HL-60 (cell line): Measurements from ENCODE around the gene RHOB.

Experiments used
- DNase-seq, 2 experiments: peaks; one replicate each; pipeline ENCODE4 v3.0.0-alpha.2; 2010 to 2020; ENCODE audit warnings: low read depth in 1 of 2, low spot score in 1 of 2
- H3K27ac ChIP-seq: fragments of 250-450 bp; sonication (Bioruptor Pico); replicated peaks from 2 replicates; pipeline ENCODE4 v1.5.1; 2020; ENCODE audit warnings: mild to moderate bottlenecking, moderate library complexity
- H3K27me3 ChIP-seq: fragments of 250-450 bp; sonication (Bioruptor Pico); 2 replicates; pipeline ENCODE4 v1.5.1; 2021; ENCODE audit warnings: mild to moderate bottlenecking, moderate library complexity; ENCODE audit not compliant: insufficient read depth, poor library complexity, severe bottlenecking
- H3K4me3 ChIP-seq: replicated peaks from 2 replicates; pipeline ENCODE4 v1.5.1; 2011; ENCODE audit warnings: mild to moderate bottlenecking, control low read depth, low read length; ENCODE audit not compliant: insufficient read depth
- GABPA ChIP-seq: IDR thresholded peaks from 2 replicates; pipeline ENCODE4 v1.6.1; 2012; ENCODE audit warnings: low read depth
- POLR2AphosphoS5 ChIP-seq: IDR thresholded peaks from 2 replicates; pipeline ENCODE4 v1.6.1; 2012; ENCODE audit warnings: low read depth
- SPI1 ChIP-seq: IDR thresholded peaks from 2 replicates; pipeline ENCODE4 v1.6.1; 2012; ENCODE audit warnings: low read depth, mild to moderate bottlenecking, borderline replicate concordance
- TF ChIP-seq, protein P1 (sequence below): IDR thresholded peaks from 2 replicates; pipeline ENCODE4 v1.6.1; 2012; ENCODE audit warnings: low read depth; ENCODE audit not compliant: insufficient replicate concordance
- TF ChIP-seq, protein P2 (sequence below): IDR thresholded peaks from one replicate; pipeline ENCODE4 v1.5.1; 2011; ENCODE audit warnings: low read length, control low read depth, inconsistent platforms; ENCODE audit not compliant: insufficient read depth

The RHOB gene

DNA sequence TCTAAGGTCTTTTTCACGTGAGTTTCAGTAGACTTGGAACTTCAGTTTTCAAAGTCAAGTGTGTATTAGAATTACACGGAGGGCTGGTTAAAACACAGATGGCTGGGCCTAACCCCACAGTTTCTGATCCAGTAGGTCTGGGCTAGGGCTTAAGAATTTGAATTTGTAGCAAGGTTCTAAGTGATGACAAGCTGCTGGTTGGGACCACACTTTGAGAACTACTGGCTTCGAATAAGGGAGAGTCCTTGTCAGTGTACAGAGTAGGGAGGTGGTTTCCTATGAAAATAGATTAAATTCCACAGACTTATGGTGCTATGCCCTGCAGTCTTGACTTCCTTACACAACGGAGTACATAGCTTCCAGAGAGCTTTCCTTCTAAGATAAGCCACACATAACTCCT is 4.5 kb downstream of the RHOB start:
- TF ChIP-seq, protein P1, sequence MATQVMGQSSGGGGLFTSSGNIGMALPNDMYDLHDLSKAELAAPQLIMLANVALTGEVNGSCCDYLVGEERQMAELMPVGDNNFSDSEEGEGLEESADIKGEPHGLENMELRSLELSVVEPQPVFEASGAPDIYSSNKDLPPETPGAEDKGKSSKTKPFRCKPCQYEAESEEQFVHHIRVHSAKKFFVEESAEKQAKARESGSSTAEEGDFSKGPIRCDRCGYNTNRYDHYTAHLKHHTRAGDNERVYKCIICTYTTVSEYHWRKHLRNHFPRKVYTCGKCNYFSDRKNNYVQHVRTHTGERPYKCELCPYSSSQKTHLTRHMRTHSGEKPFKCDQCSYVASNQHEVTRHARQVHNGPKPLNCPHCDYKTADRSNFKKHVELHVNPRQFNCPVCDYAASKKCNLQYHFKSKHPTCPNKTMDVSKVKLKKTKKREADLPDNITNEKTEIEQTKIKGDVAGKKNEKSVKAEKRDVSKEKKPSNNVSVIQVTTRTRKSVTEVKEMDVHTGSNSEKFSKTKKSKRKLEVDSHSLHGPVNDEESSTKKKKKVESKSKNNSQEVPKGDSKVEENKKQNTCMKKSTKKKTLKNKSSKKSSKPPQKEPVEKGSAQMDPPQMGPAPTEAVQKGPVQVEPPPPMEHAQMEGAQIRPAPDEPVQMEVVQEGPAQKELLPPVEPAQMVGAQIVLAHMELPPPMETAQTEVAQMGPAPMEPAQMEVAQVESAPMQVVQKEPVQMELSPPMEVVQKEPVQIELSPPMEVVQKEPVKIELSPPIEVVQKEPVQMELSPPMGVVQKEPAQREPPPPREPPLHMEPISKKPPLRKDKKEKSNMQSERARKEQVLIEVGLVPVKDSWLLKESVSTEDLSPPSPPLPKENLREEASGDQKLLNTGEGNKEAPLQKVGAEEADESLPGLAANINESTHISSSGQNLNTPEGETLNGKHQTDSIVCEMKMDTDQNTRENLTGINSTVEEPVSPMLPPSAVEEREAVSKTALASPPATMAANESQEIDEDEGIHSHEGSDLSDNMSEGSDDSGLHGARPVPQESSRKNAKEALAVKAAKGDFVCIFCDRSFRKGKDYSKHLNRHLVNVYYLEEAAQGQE, result no peak
- no peak for TF ChIP-seq GABPA
- TF ChIP-seq SPI1, result no peak
- TF ChIP-seq, protein P2, sequence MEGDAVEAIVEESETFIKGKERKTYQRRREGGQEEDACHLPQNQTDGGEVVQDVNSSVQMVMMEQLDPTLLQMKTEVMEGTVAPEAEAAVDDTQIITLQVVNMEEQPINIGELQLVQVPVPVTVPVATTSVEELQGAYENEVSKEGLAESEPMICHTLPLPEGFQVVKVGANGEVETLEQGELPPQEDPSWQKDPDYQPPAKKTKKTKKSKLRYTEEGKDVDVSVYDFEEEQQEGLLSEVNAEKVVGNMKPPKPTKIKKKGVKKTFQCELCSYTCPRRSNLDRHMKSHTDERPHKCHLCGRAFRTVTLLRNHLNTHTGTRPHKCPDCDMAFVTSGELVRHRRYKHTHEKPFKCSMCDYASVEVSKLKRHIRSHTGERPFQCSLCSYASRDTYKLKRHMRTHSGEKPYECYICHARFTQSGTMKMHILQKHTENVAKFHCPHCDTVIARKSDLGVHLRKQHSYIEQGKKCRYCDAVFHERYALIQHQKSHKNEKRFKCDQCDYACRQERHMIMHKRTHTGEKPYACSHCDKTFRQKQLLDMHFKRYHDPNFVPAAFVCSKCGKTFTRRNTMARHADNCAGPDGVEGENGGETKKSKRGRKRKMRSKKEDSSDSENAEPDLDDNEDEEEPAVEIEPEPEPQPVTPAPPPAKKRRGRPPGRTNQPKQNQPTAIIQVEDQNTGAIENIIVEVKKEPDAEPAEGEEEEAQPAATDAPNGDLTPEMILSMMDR, result no peak
- TF ChIP-seq POLR2AphosphoS5, result no peak
- Histone ChIP-seq H3K27ac (no peak overlapping the region), H3K27me3 (peaks cover 18% of the 10 kb centered on the region), H3K4me3 (no peak overlapping the region)
- DNase-seq, result no peak

DNA sequence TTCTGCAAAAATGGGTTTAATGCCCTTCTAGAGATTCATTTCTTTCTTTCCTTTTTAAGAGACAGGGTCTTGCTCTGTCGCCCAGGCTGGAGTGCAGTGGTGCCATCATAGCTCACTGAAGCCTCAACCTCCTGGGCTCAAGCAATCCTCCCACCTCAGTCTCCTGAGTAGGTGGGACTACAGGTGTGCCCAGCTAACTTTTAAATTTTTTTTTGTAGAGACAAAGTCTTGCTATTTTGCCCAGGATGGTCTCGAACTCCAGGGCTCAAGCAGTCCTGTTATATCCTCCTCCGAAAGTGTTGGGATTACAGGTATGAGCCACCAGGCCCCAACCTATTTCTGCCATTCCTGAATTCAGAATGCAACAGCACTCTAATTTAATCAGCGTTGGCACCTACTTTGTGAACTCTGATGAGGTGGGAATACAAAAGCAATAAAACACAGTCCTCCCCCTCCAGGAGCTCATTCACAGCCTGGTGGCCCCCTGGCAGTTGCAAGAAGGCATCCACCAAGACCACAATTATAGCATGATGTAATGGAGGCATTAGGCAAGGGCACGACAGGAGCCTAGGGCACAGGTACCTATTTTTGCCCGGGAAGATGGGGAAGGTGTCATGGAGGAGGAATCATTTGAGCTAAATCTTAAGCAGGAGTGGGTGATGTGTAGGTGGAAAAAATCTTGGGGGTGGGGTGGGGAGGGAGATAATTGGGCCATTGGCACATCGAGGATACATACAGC is 5.1 kb downstream of the RHOB start:
- peaks cover 18% of the 10 kb centered on the region for H3K27me3 ChIP-seq
- H3K4me3 ChIP-seq, result no peak overlapping the region
- TF ChIP-seq, protein P1, result no peak
- TF ChIP-seq, protein P2, result no peak
- TF ChIP-seq SPI1, result no peak
- TF ChIP-seq POLR2AphosphoS5, result no peak
- TF ChIP-seq GABPA, result no peak
- no peak overlapping the region for H3K27ac ChIP-seq
- no peak for DNase-seq

DNA sequence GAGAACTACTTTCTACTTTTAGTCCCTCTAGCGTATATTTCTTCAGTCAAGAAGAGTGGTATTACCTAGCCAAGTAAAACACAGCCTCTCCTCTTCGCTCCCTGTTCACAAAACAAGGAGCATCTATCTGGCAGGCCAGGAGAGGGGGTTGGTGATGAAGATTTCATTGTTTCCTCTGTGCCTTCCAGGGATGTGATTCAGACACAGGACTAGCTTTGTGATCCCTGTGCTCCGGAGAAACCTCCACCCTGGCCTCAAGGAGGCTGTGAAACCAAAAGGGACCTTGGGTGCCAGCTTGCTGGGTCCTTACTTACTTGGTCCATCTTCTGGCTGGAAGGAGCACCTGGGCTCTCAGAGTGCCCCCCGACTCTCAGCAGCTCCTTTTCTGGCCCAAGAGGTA is 5.7 kb downstream of the RHOB start:
- Histone ChIP-seq H3K27me3 (peaks cover 18% of the 10 kb centered on the region), H3K27ac (no peak overlapping the region), H3K4me3 (no peak overlapping the region)
- TF ChIP-seq, protein P1, result no peak
- TF ChIP-seq SPI1, result no peak
- TF ChIP-seq, protein P2, result no peak
- no peak for TF ChIP-seq GABPA
- no peak for TF ChIP-seq POLR2AphosphoS5
- DNase-seq, result no peak
